Measurements from ENCODE around the gene C12orf56.

DNA sequence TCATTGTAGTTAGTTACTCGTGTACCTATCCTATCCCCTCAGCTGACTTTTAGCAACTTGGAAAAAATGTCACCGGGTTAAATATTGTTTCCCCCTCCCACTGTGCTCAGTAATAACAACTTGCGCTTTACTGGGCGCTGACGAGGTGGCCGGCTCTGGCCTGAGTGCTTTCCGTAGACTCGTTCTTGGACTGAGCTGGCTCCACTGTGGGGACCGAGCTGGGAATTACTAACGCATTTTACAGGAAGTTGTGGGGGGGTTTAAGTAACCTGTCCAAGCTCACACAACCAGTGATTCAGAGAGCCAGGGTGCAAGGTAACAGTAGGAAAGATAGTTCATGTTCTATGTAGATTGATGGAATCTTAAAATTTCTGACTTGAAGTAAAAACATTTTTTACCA lies 86.0 kb downstream of the C12orf56 start:
- TF ChIP-seq RCOR1 (IDR thresholded peaks at IDR 0.05; ENCODE audit: low read depth, low read length) (no peak), FOSL2 (IDR thresholded peaks at IDR 0.05) (no peak), FOSL2 (CRISPR knock-in tag; IDR thresholded peaks at IDR 0.05) (no peak), POLR2A (IDR thresholded peaks at IDR 0.05; ENCODE audit: low read length) (no peak), MYC (IDR thresholded peaks at IDR 0.05; ENCODE audit: borderline replicate concordance, low read length) (no peak), RFX5 (IDR thresholded peaks at IDR 0.05) (no peak), EP300 (IDR thresholded peaks at IDR 0.05) (no peak), SMC3 (IDR thresholded peaks at IDR 0.05) (no peak), JUNB (IDR thresholded peaks at IDR 0.05) (no peak), CBX2 (IDR thresholded peaks at IDR 0.05; ENCODE audit: borderline replicate concordance, low read depth) (no peak), ESRRA (IDR thresholded peaks at IDR 0.05; ENCODE audit: borderline replicate concordance, low read length) (no peak)
- TF ChIP-seq, protein P1, sequence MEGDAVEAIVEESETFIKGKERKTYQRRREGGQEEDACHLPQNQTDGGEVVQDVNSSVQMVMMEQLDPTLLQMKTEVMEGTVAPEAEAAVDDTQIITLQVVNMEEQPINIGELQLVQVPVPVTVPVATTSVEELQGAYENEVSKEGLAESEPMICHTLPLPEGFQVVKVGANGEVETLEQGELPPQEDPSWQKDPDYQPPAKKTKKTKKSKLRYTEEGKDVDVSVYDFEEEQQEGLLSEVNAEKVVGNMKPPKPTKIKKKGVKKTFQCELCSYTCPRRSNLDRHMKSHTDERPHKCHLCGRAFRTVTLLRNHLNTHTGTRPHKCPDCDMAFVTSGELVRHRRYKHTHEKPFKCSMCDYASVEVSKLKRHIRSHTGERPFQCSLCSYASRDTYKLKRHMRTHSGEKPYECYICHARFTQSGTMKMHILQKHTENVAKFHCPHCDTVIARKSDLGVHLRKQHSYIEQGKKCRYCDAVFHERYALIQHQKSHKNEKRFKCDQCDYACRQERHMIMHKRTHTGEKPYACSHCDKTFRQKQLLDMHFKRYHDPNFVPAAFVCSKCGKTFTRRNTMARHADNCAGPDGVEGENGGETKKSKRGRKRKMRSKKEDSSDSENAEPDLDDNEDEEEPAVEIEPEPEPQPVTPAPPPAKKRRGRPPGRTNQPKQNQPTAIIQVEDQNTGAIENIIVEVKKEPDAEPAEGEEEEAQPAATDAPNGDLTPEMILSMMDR (IDR thresholded peaks at IDR 0.05) = no peak
- TF ChIP-seq, protein P2, sequence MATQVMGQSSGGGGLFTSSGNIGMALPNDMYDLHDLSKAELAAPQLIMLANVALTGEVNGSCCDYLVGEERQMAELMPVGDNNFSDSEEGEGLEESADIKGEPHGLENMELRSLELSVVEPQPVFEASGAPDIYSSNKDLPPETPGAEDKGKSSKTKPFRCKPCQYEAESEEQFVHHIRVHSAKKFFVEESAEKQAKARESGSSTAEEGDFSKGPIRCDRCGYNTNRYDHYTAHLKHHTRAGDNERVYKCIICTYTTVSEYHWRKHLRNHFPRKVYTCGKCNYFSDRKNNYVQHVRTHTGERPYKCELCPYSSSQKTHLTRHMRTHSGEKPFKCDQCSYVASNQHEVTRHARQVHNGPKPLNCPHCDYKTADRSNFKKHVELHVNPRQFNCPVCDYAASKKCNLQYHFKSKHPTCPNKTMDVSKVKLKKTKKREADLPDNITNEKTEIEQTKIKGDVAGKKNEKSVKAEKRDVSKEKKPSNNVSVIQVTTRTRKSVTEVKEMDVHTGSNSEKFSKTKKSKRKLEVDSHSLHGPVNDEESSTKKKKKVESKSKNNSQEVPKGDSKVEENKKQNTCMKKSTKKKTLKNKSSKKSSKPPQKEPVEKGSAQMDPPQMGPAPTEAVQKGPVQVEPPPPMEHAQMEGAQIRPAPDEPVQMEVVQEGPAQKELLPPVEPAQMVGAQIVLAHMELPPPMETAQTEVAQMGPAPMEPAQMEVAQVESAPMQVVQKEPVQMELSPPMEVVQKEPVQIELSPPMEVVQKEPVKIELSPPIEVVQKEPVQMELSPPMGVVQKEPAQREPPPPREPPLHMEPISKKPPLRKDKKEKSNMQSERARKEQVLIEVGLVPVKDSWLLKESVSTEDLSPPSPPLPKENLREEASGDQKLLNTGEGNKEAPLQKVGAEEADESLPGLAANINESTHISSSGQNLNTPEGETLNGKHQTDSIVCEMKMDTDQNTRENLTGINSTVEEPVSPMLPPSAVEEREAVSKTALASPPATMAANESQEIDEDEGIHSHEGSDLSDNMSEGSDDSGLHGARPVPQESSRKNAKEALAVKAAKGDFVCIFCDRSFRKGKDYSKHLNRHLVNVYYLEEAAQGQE (IDR thresholded peaks at IDR 0.05) = no peak
- TF ChIP-seq, protein P3, sequence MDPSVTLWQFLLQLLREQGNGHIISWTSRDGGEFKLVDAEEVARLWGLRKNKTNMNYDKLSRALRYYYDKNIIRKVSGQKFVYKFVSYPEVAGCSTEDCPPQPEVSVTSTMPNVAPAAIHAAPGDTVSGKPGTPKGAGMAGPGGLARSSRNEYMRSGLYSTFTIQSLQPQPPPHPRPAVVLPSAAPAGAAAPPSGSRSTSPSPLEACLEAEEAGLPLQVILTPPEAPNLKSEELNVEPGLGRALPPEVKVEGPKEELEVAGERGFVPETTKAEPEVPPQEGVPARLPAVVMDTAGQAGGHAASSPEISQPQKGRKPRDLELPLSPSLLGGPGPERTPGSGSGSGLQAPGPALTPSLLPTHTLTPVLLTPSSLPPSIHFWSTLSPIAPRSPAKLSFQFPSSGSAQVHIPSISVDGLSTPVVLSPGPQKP (IDR thresholded peaks at IDR 0.05; ENCODE audit: low read depth, low read length) = no peak

Data from A549 (cell line).